ENCODE measurements around the gene RFLNA. TPM values are rescaled to one million over a fixed set of nuclear protein-coding genes. Genes with fewer than 3 reads are reported as not detected.

RFLNA gene
- polyA plus RNA-seq, 1 donor (not counting 4 experiments of a cell fraction or from before 2014, with no cell fraction given): 1.1 TPM

GRCh38 chr12:124277394-124278241 is 17.3 kb upstream of the RFLNA start:
- peaks cover 58% of the 10 kb centered on the region for H3K27me3 ChIP-seq (ENCODE audit: control insufficient read depth, extremely low read depth, insufficient read depth, low read length)
- FAIRE-seq: no peak
- no peaks in the 10 kb centered on the region for H3K79me2 ChIP-seq (ENCODE audit: control insufficient read depth, insufficient read depth, low read length)
- peaks cover 2% of the 10 kb centered on the region for H3K9me3 ChIP-seq (ENCODE audit: control insufficient read depth, low read depth, low read length)
- peaks cover 6% of the 10 kb centered on the region for H3K4me1 ChIP-seq (ENCODE audit: control insufficient read depth, extremely low read depth, insufficient read depth, low read length)
- no peaks in the 10 kb centered on the region for H3K9me1 ChIP-seq (ENCODE audit: control insufficient read depth, extremely low read depth, insufficient read depth, low read length)
- no peak overlapping the region for H3K4me2 ChIP-seq (ENCODE audit: control insufficient read depth, extremely low read depth, insufficient read depth, low read depth, low read length)
- H4K20me1 ChIP-seq (ENCODE audit: control insufficient read depth, extremely low read depth, insufficient read depth, low read length): no peaks in the 10 kb centered on the region
- dilution Hi-C loops (cut with MboI; ENCODE audit: extremely low pct_ligation_motif_present, low sequenced_read_pairs): no loop called here
- H2AFZ ChIP-seq (ENCODE audit: control insufficient read depth, low read length): no peak overlapping the region
- no peaks in the 10 kb centered on the region for H3K36me3 ChIP-seq (ENCODE audit: control insufficient read depth in 2 of 2, extremely low read depth in 1 of 2, insufficient read depth in 2 of 2, low read length in 2 of 2)
- H3K4me3 ChIP-seq (ENCODE audit: control insufficient read depth in 2 of 3, extremely low read depth in 1 of 3, insufficient read depth in 2 of 3, low read depth in 1 of 3, low read length in 3 of 3): no peak overlapping the region
- no peak for TF ChIP-seq EZH2 (IDR thresholded peaks at IDR 0.05; ENCODE audit: low read length)
- TF ChIP-seq CTCF (optimal IDR thresholded peaks at IDR 0.05 in 1 of 3, IDR thresholded peaks at IDR 0.05 in 1 of 3, conservative IDR thresholded peaks at IDR 0.05 in 1 of 3; ENCODE audit: extremely low read depth in 1 of 3, insufficient read depth in 2 of 3, low read length in 3 of 3): no peak
- H3K9ac ChIP-seq (ENCODE audit: control insufficient read depth, extremely low read depth, insufficient read depth, low read length): no peak overlapping the region
- H3K27ac ChIP-seq (ENCODE audit: control insufficient read depth, insufficient read depth, low read length): no peak overlapping the region
- no peak for DNase-seq (ENCODE audit: low read depth, low spot score)

- dilution Hi-C loops (cut with MboI; ENCODE audit: extremely low pct_ligation_motif_present, low sequenced_read_pairs): no loop called here
- no peaks in the 10 kb centered on the region for H3K36me3 ChIP-seq (ENCODE audit: control insufficient read depth in 2 of 2, extremely low read depth in 1 of 2, insufficient read depth in 2 of 2, low read length in 2 of 2)
These were observed 16.3 kb upstream of the RFLNA start for GRCh38 chr12:124278389-124279101.

More at GRCh38 chr12:124278389-124279101, 16.3 kb upstream of the RFLNA start:
- no peak for FAIRE-seq
- no peak overlapping the region for H2AFZ ChIP-seq (ENCODE audit: control insufficient read depth, low read length)
- H3K9me3 ChIP-seq (ENCODE audit: control insufficient read depth, low read depth, low read length): peaks cover 2% of the 10 kb centered on the region
- H3K27ac ChIP-seq (ENCODE audit: control insufficient read depth, insufficient read depth, low read length): no peak overlapping the region
- no peak overlapping the region for H3K9ac ChIP-seq (ENCODE audit: control insufficient read depth, extremely low read depth, insufficient read depth, low read length)
- no peak for DNase-seq (ENCODE audit: low read depth, low spot score)
- H3K9me1 ChIP-seq (ENCODE audit: control insufficient read depth, extremely low read depth, insufficient read depth, low read length): no peaks in the 10 kb centered on the region
- TF ChIP-seq EZH2 (IDR thresholded peaks at IDR 0.05; ENCODE audit: low read length) (no peak), CTCF (optimal IDR thresholded peaks at IDR 0.05 in 1 of 3, IDR thresholded peaks at IDR 0.05 in 1 of 3, conservative IDR thresholded peaks at IDR 0.05 in 1 of 3; ENCODE audit: extremely low read depth in 1 of 3, insufficient read depth in 2 of 3, low read length in 3 of 3) (no peak)
- no peak overlapping the region for H3K4me3 ChIP-seq (ENCODE audit: control insufficient read depth in 2 of 3, extremely low read depth in 1 of 3, insufficient read depth in 2 of 3, low read depth in 1 of 3, low read length in 3 of 3)
- H3K4me1 ChIP-seq (ENCODE audit: control insufficient read depth, extremely low read depth, insufficient read depth, low read length): peaks cover 4% of the 10 kb centered on the region
- no peaks in the 10 kb centered on the region for H4K20me1 ChIP-seq (ENCODE audit: control insufficient read depth, extremely low read depth, insufficient read depth, low read length)
- H3K79me2 ChIP-seq (ENCODE audit: control insufficient read depth, insufficient read depth, low read length): no peaks in the 10 kb centered on the region
- peaks cover 67% of the 10 kb centered on the region for H3K27me3 ChIP-seq (ENCODE audit: control insufficient read depth, extremely low read depth, insufficient read depth, low read length)
- H3K4me2 ChIP-seq (ENCODE audit: control insufficient read depth, extremely low read depth, insufficient read depth, low read depth, low read length): no peak overlapping the region
